22Rv1 (cell line): ENCODE data around the gene C5.

Source experiments
- H3K27ac ChIP-seq: fragments of 450-650 bp; 2 replicates; pipeline ENCODE4 v1.5.1; 2017
- ZFX ChIP-seq: fragments of 450-650 bp; IDR thresholded peaks from 2 replicates; pipeline ENCODE4 v1.6.1; 2017; ENCODE audit warnings: antibody characterized with exemption, borderline replicate concordance
- TF ChIP-seq, protein P1 (sequence below): fragments of 450-650 bp; IDR thresholded peaks from 2 replicates; pipeline ENCODE4 v1.5.1; 2017; ENCODE audit warnings: mild to moderate bottlenecking

Gene C5

DNA sequence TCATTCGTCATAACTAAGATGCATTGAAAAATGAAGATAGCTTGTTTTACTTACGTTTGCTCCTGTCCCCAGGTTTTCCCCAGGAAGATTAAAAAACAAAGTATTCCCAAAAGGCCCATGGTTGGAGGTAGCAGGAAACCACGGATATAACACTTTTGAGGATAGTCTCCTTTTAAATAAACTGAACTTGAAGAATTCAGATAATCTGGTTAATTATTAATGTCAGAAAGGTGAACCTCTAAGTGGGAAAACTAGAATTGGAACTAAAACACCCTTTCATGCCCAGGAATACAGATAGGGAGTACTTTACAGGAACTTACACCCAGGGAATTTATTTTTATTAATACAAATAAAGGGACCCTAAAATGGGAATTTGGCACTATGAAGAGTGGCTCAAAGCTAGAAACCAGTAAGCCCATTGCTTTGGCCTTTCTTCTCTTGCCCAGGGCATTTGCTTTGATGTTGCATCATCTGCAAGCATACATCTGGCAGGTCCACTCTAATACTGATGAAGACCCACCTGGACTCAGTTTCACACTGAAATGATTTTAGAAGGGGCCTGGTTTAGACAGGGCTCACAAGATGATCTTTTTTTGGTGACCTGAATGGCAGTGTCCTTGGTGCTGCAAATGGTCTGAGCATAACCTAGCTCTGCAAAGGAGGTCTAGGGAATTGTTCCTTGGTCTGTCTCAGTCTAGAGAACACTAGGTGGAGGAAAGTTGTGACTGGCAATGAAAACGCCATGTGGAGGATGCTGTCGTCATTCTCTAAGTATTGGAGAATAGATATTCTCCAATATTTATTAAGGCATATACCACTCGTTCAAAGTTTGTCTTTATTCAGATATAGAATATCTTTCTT, at the start of gene C5:
C5 (minus strand) TSS at position 148 of the 861 bp plus-strand sequence; CDS start at position 119, 29 bp downstream.
- H3K27ac ChIP-seq, result peak within 1 kb of the TSS; percentile 86
- no peak for TF ChIP-seq ZFX
- TF ChIP-seq, protein P1, sequence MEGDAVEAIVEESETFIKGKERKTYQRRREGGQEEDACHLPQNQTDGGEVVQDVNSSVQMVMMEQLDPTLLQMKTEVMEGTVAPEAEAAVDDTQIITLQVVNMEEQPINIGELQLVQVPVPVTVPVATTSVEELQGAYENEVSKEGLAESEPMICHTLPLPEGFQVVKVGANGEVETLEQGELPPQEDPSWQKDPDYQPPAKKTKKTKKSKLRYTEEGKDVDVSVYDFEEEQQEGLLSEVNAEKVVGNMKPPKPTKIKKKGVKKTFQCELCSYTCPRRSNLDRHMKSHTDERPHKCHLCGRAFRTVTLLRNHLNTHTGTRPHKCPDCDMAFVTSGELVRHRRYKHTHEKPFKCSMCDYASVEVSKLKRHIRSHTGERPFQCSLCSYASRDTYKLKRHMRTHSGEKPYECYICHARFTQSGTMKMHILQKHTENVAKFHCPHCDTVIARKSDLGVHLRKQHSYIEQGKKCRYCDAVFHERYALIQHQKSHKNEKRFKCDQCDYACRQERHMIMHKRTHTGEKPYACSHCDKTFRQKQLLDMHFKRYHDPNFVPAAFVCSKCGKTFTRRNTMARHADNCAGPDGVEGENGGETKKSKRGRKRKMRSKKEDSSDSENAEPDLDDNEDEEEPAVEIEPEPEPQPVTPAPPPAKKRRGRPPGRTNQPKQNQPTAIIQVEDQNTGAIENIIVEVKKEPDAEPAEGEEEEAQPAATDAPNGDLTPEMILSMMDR, result no peak

DNA sequence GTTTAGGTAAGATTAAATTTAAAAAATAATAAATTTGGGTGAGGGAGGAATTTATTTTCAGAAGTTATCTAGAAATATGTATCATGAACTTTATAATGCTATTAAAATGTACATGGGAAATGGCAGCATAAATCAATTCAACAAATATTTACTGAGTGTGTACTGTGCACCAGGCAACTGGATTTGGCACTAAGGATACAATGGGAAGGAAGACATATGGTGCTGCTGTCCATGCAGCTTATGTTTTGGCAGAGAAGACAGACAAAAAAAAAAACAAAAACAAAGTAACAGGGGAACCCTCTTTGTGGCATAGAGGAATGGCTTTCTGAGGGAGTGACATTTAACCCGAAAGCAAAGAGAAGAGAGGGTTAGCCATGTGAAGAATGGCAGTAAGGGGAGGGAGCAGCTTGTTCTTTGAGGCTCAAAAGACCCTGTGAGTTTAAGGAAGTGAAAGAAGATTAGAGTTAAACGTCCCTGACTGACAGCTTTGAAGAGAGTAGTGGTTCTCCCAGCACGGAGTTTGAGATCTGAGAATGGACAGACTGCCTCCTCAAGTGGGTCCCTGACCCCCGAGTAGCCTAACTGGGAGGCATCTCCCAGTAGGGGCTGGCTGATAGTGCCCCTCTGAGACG, 48.6 kb upstream of the C5 start:
- TF ChIP-seq, protein P1, result no peak
- TF ChIP-seq ZFX, result no peak
- H3K27ac ChIP-seq, result no peak overlapping the region

DNA sequence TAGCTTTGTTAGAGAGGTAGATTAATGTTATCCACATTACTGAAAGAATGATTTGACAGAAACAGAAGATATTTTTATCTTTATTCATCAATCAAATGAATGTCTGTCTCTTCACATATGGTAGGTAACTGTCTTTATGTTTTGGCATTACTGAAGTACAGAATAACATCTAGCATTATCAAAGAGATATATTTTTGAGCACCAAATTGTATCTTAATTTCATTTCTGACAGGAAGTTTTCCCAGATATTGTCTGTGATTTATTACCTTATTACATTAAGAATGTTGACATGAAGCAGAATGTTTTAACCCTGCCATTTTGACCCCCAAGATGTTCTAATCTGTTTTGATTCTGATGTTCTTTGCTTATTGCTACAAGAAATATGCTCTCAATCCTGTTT, 45.0 kb upstream of the C5 start:
- TF ChIP-seq, protein P1, result no peak
- no peak for TF ChIP-seq ZFX
- H3K27ac ChIP-seq, result no peak overlapping the region

DNA sequence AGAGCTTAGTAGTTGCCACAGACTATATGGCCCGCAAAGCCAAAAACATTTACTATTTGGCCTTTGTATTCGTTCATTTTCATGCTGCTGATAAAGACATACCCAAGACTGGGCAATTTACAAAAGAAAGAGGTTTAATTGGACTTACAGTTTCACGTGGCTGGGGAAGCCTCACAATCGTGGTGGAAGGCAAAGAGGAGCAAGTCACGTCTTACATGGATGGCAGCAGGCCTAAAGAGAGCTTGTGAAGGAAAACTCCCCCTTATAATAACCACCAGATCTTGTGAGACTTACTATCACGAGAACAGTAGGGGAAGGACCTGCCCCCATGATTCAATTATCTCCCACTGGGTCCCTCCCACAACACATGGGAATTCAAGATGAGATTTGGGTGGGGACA, 40.7 kb upstream of the C5 start:
- peak overlapping the region; percentile 3; the same call in 1 of the 2 replicates for H3K27ac ChIP-seq

DNA sequence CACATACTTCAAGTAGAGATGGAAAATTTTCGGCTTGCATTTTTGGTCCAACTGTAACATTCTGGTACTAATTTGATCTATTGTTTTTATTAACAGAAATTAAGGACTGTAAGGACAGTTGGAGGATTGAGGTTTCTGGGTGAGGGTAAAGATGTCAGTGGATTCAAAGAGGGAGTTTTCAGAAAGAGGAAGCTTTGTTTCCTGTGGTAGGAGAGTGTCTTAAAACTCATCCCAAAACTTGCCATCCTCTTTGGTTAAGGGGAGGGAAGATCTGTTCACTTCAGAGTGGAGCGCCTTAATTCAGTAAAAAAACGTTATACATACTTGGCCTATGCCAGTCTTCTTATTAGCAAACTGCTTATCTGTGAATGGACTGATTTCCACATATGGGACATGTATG, 38.5 kb upstream of the C5 start:
- no peak for TF ChIP-seq ZFX
- TF ChIP-seq, protein P1, result no peak
- no peak overlapping the region for H3K27ac ChIP-seq

DNA sequence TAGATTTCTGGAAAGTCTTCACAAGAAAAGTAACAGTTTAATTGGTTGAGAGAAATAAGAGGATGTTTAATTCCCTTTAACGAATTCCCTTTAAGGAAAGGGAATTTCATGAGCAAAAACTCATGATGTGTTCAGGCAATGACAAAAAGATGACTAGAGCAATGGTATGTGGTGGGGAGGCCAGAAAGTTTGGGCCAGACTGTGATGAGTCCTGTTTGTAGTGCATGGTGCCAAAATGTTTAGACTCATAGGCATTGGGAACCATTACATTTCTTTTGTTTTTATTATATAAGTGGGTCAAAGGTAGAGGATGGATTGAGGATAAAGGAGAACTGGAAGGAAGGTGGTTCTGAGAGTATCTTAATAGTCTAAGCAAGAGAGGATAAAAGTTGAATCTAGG, 35.6 kb upstream of the C5 start:
- no peak overlapping the region for H3K27ac ChIP-seq
- TF ChIP-seq, protein P1, result no peak
- no peak for TF ChIP-seq ZFX

DNA sequence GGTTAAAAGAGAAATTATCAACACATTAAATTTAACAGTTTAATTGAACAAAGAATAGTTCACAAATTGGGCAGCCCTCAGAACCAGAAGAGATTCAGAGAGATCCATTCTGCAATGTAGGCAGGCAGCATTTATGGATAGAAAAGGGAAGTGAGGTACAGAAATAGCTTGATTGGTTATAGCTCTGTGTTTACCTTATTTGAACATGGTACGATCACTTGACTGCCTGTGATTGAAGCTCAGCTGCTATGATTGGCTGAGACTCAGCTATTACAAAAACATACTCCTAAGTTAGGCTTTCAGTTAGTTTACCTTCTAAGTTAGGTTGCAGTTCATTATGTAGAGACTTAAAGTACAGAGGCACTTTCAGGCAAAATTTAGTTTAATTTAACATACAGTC, 32.0 kb upstream of the C5 start:
- 0 out of 2 replicates have a peak overlapping the region, but pooled peaks have one; percentile 5 for H3K27ac ChIP-seq
- TF ChIP-seq, protein P1, result no peak
- TF ChIP-seq ZFX, result no peak
